ENCODE data around the gene TBC1D10A.

The TBC1D10A gene

DNA sequence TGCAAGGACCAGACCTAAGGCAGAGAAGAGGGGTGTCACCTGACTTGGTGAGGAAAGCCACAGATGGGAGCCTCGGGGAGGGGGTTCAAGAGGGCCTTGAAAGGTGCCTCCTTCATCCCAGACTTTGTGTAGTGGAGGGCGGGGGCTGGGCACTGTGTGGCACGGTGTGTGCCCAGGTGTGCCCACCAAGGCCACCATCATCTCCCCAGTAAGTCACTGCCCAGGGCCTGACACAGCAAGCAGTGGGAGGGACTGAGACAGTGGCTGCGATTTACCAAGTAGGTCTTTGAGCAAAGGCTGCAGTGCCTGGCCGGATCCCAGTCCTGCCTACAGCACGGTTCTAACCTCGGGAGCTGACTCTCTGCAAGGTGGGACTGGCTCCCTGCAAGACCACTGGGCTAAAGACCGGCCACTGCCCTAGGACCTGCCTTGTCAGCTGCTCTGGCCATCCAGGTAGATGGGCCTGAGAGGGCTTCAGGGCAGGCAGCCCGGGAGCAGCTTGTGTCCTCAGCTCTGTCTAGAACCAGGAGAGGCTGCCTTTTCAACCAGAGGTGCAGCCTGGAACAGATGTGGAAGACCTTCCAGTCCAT, 61.5 kb downstream of the TBC1D10A start:
- DNase-seq: no peak

DNA sequence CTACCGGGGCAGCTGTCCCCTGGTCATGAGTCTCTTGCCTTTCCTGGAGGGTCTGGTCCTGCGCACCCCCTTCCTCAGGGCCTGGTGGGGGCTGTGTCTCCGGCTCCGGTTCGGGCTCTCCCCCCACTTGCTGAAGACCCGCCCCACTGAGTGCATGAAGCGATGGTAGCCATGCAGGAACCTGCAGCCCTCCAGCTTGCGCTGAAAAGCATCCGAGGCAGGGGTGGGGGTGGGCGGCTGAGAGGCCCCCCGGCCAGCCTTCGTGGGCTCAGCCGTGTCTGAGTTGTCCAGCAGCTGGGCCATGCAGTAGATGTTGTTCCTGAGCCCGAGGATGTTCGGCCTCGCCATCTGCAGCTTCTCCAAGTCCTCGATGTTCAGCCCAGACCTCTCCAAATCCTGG, 62.9 kb downstream of the TBC1D10A start:
- no peak for DNase-seq

DNA sequence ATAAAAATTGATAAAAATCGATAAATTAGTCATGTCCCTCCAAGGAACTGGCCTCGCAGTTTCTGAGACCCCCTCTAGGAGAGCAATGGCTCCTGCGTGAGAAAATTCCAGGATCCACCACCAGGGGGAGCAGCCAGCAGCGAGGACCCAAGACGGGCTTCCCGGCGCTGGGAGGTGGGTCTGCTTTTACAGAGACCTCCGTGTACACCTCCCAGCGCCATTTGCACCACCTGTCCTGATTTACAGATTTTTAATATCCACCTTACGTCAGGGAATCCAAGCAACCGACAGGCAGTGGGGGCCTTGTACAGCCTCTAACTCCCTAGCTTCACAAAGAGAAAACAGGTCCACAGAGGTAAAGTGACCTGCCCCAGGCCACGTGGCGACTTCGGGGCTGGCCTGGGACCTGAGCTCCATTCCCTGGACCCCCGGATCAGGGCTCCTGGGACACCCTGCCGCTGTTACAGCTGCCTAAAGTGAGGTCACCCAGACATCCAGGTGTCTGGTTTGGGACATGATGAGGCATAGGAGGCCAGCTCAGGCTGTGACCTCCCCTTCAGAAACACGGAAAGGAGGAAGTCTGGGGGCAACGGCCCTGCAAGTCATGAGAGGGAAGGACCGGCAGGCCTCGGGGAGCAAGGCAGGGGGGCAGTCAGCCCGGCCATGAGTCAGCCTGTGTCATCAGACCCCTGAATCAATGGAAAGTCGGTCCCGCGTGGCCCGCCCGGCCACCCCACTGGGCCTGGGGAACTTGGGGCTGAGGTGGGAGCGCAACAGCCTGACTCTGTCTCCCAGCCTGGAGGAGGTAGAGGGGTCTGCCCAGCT, 63.6 kb downstream of the TBC1D10A start:
- peak; percentile 52 to 57 for DNase-seq

DNA sequence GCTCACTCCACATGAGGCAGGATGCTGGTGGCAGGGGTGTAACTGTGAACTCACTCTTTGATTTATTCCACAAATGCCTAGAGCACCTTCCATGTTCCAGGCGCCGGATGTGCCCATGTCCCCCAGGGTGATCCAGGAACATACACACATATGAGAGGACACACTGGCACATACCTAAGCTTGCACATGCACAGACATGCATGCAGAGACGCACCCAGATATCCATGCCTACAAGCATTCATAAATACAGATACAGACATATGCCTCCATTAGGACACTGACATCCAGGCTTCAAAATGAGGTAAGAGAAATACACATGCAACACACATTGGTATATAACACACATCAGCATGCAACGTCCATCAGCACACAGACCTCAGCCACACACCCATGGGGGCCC, 64.6 kb downstream of the TBC1D10A start:
- no peak for DNase-seq

DNA sequence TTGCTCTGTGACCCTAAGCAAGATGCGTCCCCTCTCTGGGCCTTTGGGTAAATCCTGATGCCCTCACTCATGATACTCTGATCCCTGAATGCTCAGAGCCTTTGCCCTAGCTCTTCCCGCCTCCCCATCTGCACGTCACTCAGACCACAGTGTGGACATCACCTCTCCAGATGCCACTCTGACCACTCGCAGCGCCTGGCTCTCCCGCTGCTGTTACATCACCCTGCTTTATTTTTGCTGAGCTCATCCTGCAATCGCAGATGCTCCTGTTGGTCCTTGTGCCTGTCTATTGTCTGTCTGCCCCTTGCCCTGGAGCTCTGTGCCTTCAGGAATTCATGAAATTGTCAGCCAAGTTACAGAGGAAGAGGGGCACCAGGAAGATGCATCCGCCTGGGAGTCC, 65.6 kb downstream of the TBC1D10A start:
- peak; percentile 17 to 36 for DNase-seq

DNA sequence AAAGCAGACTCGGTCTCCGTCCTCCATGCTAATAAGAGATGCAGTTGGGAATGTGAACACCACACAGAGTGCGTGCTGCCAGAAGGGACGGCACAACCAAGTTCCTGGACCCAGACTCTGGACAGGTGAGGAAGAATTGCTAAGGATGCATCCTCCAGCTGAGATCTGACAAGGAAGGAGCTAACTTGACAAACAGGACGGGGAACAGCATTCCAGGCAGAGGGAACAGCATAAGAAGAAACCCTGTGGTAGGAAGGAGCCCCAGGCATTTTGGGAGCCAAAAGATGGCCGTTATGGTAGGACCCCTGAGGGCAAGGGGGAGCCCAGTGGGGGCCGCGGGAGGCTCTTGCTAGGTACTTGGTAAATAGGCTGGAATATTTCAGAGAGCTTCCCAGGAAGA, 66.1 kb downstream of the TBC1D10A start:
- no peak for DNase-seq

DNA sequence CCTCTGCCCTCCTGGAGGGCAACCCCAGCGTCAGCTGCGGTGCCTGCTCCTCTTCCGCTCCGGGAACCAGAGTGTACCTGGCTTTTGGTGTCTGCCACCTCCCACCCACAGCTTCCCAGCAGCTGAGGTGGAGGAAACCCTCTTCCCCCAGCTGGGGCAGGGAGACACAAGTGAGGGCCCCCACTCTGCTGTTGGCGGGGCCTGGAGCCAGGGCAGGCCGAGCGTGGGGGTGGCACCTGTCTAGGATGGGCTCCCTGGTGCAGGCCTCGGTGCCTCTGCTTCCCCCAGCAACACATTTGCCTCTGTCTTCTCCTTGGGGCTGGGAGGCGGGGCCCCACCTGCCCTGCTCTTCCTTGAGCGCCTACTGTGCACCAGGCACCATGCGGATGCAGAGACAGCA, 66.5 kb downstream of the TBC1D10A start:
- no peak for DNase-seq

DNA sequence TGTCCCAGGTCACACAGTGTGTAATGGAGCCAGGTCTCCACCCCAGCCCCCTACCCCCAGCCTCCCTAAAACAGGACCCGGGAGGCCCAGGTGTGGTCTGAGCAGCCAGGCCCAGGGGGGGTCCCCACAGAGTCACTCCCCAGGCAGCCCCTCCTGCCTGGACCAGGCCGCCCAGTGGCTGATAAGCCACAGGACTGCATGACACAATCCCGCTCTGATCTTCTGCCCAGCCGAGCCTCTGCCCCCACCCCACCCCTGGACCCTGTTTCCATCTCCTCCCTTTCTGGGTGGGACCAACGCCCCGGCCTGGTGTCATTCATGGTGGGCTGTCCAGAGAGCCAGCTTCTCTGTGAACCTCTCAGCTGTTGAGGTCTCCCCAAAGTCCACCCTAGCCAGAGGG, 72.4 kb downstream of the TBC1D10A start:
- DNase-seq: no peak

DNA sequence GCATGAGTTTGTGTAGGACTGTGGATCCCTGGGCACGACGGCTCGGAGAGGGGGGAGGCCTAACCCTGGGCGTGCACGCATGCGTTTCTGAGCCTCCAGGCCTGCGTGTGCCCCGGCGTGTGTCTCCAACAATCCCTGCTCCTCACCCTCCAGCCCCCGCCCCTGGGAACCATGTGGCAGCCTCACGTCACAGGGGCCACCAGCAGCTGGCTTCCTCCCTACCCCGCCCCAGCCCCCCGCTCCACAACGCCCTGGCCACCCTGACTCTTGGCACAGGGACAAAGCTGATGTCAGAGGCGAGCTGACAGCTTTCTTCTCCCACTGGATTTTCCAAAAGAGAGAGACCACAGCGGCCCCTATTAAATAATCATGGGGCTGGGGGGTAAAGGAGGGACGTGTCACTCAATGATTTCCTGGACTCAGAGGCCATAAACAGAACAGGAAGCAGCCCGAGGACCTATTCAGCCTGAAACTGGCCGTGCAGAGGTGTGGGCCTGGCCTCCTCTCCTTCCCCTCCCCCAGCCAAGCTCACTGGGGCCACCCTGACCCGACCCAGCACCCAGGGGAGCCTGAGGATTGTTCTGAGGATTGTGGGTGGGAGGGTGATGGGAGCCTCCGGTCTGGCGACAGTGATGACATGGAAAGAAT, 73.4 kb downstream of the TBC1D10A start:
- DNase-seq: no peak

DNA sequence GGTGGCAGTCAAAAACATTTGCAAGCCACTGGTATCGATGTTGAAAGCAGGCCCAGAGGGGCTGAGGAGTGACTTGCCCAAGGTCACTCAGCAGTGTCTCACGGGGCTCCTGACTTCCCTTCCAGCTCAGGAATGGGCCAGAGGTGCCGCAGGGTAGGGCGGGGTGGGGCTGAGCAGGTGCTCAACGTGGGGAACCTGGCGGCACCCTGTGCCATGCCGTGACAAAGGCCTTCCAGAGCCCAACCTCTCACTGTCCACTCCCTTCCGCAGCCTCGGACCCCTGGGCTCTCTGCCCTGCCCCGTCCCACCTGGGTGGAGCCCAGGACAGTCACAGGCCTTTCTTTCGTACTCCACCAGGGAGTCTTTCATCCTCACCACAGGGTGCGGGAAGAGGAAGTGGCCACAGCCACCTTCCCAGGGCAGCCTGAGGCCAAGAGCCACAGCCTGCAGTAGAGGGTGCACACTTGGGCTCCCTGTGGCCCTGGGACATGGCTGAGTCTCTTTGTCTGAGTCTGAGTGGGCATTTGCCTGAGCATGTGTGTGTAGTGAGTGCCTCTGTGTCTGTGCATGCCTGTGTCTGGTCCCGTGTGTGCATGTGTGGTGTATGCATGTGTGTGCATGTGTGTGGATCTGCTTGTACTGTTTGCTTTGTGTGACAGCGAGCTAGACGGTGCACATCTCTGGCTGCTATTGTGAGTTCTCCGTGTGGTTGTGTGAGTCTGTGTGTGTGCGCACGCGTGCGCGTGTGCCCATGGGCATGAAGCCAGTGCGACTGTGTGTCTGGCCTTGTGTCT, 74.1 kb downstream of the TBC1D10A start:
- peak; percentile 29 to 30 for DNase-seq

DNA sequence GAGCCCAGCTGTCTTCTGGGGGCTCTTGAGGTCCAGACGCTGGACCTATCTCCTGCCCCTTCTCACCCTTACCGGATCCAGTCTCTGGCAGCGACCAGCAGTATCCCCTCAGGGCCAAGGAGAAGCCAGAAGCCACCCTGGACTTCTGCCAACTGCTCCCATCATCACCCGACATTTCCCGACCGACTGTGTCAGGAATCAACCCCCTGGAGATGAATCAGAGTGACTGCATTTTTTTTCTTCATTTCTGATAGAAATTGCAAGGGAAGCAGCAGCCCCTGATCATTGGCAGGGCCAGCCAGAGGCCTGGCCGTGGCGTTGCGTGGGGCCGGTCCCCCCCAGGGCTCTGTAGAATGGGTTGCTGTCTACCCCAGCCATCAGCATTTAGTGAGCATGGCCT, 75.0 kb downstream of the TBC1D10A start:
- no peak for DNase-seq

DNA sequence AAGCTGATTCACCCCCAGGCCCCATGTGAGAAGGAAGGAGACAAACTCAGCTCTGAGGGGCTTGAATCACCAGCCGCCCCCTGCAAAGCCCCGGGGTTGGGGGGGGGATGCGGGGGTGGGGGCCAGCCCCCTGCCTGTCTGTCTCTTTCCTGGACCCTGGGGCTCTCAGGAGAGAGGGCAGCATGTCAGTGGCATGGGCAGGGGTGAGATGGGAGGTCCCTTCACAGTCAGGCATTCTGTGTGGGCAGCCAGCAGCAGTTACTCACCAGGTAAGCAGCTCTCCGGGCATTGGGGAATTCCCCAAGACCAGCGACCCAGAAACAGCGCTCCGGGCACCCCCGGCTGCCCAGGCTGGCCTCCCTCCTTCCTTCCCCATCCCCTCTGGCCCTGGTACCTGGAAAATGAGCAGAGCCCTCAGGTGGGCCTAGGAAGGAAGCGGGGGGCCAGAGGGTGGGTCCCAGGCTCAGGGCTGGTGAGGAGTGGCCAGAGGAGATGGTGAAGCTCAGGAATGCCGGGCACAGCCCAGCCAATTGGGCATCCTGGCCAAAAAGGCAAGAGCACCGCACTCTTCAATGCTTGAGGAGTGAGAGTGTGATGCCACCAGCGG, 76.0 kb downstream of the TBC1D10A start:
- DNase-seq: no peak

DNA sequence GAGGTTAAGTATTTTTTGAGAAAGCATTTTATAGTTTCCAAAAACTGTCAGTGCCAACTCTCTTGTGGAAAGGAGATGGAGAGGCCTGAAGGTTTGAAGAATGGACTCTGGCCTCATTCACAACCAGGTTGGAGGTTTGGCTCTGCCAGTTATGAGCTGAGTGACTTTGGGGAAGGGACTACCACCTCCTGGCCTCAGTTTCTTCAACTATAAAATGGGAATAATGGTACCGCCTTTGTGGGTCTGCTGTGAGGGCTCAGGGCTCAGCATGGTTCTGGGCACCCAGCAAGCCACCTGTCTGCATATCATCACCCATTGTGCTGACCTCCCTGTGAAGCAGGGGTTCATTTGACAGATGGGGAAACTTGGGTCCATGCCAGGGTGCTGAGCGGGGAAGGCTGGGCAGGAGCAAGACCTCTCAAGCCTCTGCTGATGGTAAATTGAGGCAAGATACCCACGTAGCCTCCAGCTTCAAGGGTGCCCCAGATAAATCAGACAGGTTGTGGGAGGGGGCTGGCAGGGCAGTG, 76.6 kb downstream of the TBC1D10A start:
- no peak for DNase-seq

DNA sequence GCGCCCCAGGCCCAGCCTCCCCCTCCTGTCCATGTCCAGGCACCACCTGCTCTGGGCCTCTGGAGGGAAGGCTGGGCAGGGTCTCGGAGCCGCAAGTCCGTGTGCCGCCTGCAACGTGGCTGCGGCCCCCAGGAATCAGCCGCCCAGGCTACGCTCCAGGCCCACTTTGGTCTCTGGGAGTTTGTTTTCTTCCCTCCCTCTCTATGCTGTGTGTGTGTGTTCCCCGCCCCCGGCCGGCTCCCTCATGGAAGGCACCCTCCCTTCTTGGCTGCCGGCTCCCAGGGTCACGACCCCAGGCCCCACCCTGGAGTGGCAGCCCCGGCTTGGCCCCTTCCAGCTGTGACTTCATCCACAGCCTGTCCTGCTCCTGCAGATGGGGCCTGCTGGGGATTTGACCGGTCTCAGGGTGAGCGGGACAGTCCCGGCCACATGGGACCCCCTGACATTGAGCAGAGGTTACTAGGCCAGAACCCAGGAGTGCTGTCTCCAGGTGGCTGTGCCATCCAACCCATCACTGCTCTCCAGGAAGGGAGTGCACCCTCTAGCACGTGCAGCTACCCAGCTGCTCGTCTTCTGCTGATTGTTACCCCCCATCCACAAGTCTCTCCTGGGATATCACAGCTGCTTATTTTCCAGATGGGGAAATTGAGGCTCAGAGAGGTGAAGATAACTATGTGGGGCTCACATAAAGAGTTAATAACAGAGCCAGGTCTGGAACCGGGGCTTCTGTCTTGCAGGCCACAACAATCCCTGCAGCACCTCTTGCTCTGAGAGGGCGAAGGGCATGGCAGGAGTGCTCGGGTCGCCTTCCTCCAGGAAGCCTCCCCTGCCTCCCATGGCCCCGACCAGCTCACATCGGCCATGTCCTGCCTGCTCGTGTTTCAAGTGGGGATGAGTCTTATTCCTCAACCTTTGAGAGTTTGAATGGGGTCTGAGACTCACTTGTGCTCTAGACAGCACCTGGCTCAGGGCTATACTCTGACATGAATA, 77.4 kb downstream of the TBC1D10A start:
- DNase-seq: no peak

DNA sequence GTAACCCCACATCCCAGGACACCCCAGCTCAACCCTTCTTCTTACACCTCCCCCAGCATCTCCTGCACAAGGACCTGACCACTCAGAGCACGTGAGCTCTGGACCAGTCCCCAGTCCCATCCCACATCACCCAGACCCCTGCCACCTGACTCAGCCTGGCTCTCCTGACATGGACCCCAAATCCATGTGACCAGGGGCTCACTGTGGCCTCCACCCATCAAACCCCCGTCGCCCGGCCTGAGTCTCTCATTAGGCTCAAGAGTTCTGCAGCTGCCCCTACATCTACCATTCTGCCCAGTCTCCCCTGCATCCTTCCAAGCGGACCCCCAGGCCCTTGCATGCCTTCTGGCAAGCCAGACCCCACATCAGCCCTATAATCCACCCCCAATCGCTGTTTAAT, 78.3 kb downstream of the TBC1D10A start:
- no peak for DNase-seq

DNA sequence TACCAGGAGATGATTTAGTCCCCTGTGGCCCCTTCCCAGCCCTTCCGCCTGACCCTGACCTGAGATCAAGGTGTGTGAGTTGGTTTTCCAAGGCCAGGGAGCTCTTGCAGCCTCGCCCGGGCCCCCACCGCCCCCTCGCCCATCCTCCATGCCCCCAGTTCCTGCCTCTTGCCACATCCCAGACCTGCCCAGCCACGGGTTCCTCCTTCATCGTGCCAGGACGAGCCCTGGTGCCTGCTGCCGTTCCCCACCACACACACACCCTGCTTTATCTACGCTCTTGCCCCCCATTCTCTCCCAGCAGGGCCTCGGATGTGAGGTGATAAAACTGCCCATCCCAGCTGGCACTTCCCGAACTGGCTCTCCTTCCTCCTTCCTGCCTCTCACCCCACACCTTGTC, 78.8 kb downstream of the TBC1D10A start:
- no peak for DNase-seq

DNA sequence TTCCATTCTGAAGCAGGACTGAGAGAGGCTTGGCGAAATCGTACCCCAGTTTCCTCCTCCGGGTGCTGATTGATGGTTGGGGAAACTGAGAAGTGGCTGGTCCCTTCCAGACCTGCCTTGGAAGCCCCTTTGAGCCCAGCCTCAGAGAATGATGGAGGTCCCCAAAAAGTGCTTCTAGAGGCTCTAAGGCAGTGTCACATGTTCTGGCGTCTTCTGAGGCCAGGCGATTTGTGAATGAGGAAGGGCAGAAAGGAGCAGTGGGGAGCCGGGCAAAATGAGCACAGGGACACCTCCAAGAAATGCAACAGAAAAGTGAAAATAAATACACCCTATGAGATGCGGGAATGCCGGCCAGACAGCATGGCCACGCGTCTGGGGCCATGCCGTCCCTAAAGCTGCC, 79.2 kb downstream of the TBC1D10A start:
- DNase-seq: no peak

DNA sequence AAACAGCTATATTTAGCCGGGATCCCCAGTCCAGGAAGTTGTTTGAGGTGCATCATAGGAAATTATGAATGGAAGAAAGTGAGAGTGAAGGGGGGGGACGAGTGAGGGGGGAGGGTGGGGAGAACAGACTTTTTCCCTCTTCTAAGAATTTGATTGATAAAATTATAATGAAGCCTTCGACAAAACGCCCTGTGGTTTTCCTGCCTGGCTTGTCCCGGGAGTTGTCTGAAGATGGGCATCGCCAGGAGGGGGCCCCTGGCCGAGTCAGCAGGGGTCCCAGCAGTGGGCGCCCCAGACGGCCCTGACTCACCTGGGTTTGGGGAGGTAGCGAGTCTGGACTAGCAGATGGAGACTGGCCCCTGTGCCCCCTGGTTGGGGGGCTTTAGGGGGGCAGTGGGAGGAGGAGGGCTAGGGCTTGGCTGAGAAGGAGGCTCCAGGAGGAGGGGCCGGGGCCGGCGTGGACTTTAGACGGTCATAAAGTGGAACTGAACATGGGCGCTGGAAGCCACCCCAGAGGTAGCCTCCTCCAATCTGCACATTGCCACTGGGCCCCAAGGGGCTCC, 79.8 kb downstream of the TBC1D10A start:
- DNase-seq: peak in 1 of 2 experiments; percentile 1

DNA sequence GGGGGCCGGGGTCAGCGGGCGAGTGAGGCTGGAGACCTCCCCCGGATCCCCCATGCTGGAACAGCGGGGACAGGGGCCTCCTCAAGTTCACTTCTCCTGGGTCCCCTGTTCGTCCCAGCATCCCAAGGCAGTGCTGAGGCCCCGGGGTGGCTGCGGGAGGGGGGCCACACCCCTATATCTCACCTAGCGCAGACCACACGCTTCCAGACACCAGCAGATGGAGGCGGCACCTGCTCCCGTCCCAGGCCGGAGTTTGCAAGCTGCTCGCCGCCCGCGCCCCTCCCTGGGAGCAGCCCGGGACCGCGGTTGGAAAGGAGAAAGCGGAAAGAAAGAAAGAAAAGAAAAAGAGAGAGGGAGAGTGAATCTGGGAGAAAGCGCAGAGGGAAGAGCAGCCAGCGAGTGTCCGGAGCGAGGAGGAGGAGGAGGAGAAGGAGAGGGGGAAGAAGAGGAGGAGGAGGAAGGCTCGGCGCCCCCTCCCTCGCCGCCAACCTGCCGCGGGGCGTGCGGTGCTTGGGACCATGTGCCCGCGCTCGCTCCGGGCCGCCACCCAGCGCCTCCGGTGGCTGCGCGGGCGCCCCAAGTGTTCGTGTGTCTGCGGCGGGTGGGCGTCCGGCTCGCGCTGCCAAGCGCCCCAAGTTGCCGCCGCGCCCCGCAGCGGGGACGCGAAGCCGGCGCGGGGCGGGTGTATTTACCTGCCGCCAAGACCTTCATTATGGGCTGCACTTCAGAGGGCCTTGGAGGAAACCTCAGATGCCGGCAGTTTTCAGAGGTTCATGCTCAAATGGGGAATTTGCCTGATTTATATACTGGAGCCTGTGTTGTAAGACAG, 80.5 kb downstream of the TBC1D10A start, which contains the start of gene LIF:
Gene LIF, minus strand, starts transcription at position 775 of the 829 bp plus-strand sequence. Its CDS starts 64 bp downstream, at position 711.
- no peak for DNase-seq

Measured in AML-193 (cell line).